GM10248 (cell line): ENCODE measurements around the gene TAP2.
A peak's percentile ranks its signal among the peaks of the same experiment; 100 is the strongest.

Experiments used
- CTCF ChIA-PET: fragments of 300-600 bp; sonication (Branson Sonifier 250); formaldehyde crosslinking; extraction: SDS; loops from one replicate; lab custom pipeline; 2021; ENCODE audit warnings: antibody characterized with exemption; lab: Yijun Ruan, JAX
- POLR2A ChIA-PET: fragments of 350-650 bp; sonication (Branson Sonifier 250); formaldehyde crosslinking; extraction: SDS; loops from one replicate; lab custom pipeline; 2020; ENCODE audit warnings: antibody characterized with exemption; lab: Yijun Ruan, JAX
- DNase-seq: peaks from one replicate; pipeline ENCODE4 v3.0.0; 2012; ENCODE audit errors: extremely low spot score
- TF ChIP-seq, protein P1 (sequence below): IDR thresholded peaks from 2 replicates; pipeline ENCODE4 v1.5.1; 2012; ENCODE audit warnings: mild to moderate bottlenecking, low read depth; ENCODE audit errors: extremely low read depth, missing control alignments, control extremely low read depth

Gene TAP2

DNA sequence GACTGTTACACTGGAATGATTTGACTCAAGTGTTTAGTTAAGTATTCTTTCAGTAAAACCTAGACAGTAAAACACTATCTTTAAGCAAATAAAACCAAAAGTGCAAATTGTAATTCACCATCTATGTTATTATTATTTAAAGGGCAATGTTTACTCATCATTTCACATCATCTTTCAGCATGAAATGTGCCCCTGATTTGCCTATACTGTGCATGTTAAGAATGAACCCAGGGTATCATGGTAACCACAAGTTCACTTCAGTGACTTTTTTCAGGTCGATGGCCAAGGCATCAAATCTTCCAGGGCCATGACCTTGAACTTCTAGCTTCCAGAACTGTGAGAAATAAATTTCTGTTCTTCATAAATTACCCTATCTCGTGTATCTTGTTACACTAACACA is 19.7 kb downstream of the TAP2 start:
- TF ChIP-seq, protein P1, sequence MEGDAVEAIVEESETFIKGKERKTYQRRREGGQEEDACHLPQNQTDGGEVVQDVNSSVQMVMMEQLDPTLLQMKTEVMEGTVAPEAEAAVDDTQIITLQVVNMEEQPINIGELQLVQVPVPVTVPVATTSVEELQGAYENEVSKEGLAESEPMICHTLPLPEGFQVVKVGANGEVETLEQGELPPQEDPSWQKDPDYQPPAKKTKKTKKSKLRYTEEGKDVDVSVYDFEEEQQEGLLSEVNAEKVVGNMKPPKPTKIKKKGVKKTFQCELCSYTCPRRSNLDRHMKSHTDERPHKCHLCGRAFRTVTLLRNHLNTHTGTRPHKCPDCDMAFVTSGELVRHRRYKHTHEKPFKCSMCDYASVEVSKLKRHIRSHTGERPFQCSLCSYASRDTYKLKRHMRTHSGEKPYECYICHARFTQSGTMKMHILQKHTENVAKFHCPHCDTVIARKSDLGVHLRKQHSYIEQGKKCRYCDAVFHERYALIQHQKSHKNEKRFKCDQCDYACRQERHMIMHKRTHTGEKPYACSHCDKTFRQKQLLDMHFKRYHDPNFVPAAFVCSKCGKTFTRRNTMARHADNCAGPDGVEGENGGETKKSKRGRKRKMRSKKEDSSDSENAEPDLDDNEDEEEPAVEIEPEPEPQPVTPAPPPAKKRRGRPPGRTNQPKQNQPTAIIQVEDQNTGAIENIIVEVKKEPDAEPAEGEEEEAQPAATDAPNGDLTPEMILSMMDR, result no peak
- ChIA-PET POLR2A (no interaction called here), CTCF (interaction anchor here (1.3 to 4.8 kb wide), 2 partner anchors 20 to 35 kb away, joined by 5 to 32 read pairs; partner anchors contain the start of genes TAP1 and TAP2)
- DNase-seq, result no peak

DNA sequence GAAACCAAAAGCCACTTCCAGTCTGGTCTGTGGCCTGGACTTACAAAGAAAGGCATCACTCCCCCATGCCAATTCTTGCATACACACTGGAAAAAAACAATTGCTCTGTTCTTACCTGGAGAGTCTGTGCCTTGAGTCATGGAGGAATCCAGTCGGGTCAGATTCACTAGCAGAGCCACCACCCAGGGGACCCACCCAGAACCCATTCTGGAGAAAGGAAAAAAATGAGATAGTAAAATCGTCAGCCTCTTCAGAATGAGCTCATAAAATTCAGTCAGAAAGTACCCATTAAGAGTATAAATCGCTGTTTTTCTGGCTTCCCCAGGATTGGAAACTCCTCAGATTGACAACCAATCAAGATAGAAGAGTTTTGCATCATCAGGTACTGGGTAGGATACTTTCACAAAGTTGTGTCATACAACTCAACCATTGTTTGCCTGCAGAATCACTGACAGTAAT is 21.8 kb downstream of the TAP2 start, which contains the start of gene HLA-DOB:
HLA-DOB (minus strand) TSS at position 257 of the 459 bp plus-strand sequence; CDS start at position 206, 51 bp downstream.
- ChIA-PET POLR2A (no interaction called here), CTCF (interaction anchor here (0.7 to 1.0 kb wide), 2 partner anchors 22 to 51 kb away, joined by 3 to 4 read pairs; partner anchors contain the start of gene TAP2)
- DNase-seq, result peak; percentile 81
- TF ChIP-seq, protein P1, result no peak

DNA sequence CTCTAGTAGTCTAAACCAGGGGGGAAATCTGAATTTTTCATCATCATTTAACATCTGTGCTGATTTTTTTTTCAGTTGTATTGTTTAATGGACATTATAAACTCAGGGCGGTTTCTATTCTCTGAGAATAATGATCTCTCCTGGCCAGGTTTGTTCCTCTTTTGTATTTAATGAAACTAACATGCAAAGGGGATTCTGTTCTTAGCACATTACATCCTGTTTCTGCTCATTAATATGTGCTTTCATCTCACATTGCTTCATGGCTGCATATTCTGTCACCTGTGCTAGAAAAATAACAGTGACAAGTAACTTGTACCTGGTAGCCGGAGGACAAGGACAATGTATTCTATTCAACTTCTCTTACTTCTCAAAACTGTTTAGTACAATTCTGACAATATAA is 22.5 kb downstream of the TAP2 start:
- TF ChIP-seq, protein P1, result no peak
- DNase-seq, result peak; percentile 64
- ChIA-PET POLR2A (interaction anchor here (1.0 kb wide), 1 partner anchor 23 kb away, joined by 3 read pairs; the partner anchor contains the start of gene TAP2), CTCF (no interaction called here)

DNA sequence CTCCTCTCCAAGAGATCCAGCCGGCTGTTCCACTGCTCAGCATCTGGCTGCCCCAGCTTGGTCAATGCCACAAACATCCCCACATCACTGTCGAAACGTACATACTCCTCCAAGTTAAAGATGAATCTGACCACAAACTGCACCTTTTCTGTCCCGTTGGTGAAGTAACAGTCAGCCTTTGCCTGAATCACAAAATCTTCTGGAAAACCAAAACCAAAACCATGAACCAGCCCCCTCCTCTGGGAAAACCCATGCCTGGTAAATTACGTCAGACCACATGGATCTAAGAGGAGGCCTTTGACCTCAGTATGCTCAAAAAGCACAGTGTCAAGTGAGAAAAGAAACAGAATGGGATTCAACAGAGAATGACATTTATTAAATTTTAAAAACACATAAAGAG is 23.4 kb downstream of the TAP2 start:
- DNase-seq, result no peak
- POLR2A ChIA-PET, result interaction anchor here (1.0 kb wide), 1 partner anchor 23 kb away, joined by 3 read pairs; the partner anchor contains the start of gene TAP2
- CTCF ChIA-PET, result interaction anchor here (2.4 to 3.6 kb wide), 3 partner anchors 11 to 30 kb away, joined by 5 to 25 read pairs (median 7); partner anchors contain the start of gene TAP2
- TF ChIP-seq, protein P1, result no peak

DNA sequence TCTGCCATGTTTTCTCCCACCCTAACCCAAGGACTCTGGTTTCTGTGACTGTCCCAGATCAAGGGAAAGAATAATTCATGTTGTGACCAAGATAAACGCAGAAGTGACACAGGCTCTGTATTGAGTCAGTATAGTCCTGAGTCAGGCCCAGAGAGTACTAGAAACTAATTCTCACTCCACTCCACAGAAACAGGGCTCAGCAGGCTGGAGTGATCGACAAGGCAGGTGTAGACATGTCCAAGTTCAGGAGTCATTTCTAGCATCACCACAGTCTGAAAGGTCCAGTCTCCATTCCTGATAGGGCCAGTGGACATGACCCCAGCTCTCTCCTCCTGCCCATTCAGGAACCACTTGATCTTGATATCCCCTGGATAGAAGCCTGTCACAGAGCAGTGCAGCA is 24.4 kb downstream of the TAP2 start:
- CTCF ChIA-PET, result interaction anchor here (1.8 to 3.6 kb wide), 5 partner anchors 10 to 54 kb away, joined by 5 to 25 read pairs (median 7); partner anchors contain the start of gene TAP2
- POLR2A ChIA-PET, result no interaction called here
- TF ChIP-seq, protein P1, result no peak
- DNase-seq, result no peak

DNA sequence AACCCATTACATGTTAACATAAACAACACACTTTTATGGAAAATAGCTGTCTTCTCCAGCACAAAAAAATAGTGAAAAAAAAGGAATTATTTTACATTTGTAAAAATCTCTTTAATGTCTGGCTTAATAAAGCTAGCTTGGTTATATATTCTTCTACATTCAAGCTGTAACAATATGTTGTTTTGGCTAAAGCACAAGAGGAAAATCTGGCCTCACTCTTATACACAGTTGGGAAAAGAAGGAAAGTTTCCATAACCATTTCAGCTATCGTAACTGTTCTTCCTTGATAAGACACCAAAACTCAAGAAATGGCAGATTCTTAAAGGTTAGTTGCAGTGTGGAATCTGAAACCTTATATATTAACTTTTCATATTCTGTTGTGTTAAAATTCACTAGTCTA is 29.4 kb downstream of the TAP2 start:
- CTCF ChIA-PET, result interaction anchor here (1.0 to 2.4 kb wide), 6 partner anchors 10 to 392 kb away, joined by 3 to 8 read pairs (median 4); partner anchors contain the start of gene TAP2
- TF ChIP-seq, protein P1, result no peak
- POLR2A ChIA-PET, result no interaction called here
- no peak for DNase-seq
